Bronchial epithelial cell (primary cell): ENCODE measurements around the gene BEND2. TPM values are rescaled to one million over a fixed set of nuclear protein-coding genes. Genes with fewer than 3 reads are reported as not detected.
A peak's percentile ranks its signal among the peaks of the same experiment; 100 is the strongest.

Experiments used
- DNase-seq: peaks from one replicate; pipeline ENCODE4 v3.0.0-alpha.2; 2010; ENCODE audit warnings: low read depth
- FAIRE-seq: peaks from 2 replicates; lab custom pipeline; 2011; peaks lifted over from hg19 to GRCh38; lab: Jason Lieb, UNC
- H3K27me3 ChIP-seq: 2 replicates; pipeline ENCODE4 v1.5.1; 2011; ENCODE audit warnings: low read length; ENCODE audit not compliant: control insufficient read depth, insufficient read depth
- H3K36me3 ChIP-seq: 2 replicates; pipeline ENCODE4 v1.5.1; 2011; ENCODE audit warnings: low read length; ENCODE audit not compliant: control insufficient read depth, insufficient read depth
- H3K4me3 ChIP-seq: 2 replicates; pipeline ENCODE4 v1.5.1; 2011; ENCODE audit warnings: mild to moderate bottlenecking, low read depth, low read length, control low read depth
- total RNA-seq: library from RNA; depleted of rRNA; stranded (reverse); fragments of >200 nt; gene quantifications from 2 replicates; pipeline ENCODE4 v1.2.1, GENCODE V29; 2014
- TF ChIP-seq, protein P1 (sequence below): IDR thresholded peaks from 2 replicates; pipeline ENCODE4 v1.5.1; 2011; ENCODE audit warnings: mild to moderate bottlenecking, moderate library complexity, low read length, control low read depth, inconsistent platforms; ENCODE audit not compliant: insufficient read depth, severe bottlenecking

BEND2 gene
- total RNA-seq, 1 donor from 2014 or later: not detected

DNA sequence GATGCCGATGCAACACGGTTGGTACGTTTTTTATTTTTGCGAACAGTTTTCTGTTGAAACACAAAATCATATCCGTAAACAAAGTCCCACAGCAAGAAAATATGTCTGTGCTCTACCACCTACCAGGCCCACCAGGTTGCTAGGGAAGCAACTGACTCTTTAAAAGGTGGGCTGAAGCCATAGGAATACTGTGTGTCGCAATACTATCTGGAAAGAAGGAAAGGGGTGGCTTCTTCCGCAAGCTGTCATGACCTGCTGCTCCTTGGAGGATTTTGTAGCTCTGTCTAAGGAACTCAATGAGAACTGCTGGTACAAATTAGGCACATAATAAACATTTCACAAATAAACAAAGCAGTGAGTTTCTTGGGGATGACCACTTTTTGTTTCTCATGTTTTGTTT lies 46.5 kb downstream of the BEND2 start:
- H3K27me3 ChIP-seq: no peaks in the 10 kb centered on the region
- TF ChIP-seq, protein P1, sequence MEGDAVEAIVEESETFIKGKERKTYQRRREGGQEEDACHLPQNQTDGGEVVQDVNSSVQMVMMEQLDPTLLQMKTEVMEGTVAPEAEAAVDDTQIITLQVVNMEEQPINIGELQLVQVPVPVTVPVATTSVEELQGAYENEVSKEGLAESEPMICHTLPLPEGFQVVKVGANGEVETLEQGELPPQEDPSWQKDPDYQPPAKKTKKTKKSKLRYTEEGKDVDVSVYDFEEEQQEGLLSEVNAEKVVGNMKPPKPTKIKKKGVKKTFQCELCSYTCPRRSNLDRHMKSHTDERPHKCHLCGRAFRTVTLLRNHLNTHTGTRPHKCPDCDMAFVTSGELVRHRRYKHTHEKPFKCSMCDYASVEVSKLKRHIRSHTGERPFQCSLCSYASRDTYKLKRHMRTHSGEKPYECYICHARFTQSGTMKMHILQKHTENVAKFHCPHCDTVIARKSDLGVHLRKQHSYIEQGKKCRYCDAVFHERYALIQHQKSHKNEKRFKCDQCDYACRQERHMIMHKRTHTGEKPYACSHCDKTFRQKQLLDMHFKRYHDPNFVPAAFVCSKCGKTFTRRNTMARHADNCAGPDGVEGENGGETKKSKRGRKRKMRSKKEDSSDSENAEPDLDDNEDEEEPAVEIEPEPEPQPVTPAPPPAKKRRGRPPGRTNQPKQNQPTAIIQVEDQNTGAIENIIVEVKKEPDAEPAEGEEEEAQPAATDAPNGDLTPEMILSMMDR: no peak
- H3K4me3 ChIP-seq: no peak overlapping the region
- no peaks in the 10 kb centered on the region for H3K36me3 ChIP-seq
- peak; percentile 18 for FAIRE-seq
- DNase-seq: no peak

DNA sequence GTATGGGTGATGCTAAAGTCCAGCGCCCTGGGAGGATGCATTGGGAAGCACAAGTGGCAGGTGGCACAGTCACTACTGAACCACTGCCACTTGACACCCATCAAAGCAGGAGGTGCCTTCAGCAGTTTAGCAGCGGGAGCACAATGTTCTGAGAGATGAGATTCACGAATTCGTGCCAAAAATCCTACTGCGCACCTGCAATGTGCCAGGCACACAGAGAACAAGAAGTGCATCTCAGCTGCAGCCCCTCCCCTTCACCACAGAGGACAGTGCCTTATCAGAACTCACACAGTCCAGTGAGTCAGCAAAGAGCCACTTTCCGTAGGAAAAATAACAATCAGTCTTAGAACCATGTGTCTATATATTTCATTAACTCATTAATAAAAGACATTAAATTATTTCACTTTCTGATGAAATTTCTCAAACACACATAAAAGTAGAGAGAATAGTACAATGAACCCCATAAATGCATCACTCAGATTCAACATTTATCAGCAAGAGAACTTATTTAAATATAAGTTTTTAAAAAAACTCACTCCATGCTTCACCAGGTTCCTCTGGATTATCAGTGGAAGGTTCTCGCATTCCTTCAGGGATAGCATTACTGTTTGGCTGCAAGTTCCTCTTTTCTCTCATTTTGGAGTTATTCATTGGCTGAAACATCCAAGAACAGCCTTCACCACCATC lies 47.0 kb downstream of the BEND2 start:
- TF ChIP-seq, protein P1: no peak
- FAIRE-seq (no peak), DNase-seq (no peak)
- Histone ChIP-seq H3K27me3 (no peaks in the 10 kb centered on the region), H3K4me3 (no peak overlapping the region), H3K36me3 (no peaks in the 10 kb centered on the region)

DNA sequence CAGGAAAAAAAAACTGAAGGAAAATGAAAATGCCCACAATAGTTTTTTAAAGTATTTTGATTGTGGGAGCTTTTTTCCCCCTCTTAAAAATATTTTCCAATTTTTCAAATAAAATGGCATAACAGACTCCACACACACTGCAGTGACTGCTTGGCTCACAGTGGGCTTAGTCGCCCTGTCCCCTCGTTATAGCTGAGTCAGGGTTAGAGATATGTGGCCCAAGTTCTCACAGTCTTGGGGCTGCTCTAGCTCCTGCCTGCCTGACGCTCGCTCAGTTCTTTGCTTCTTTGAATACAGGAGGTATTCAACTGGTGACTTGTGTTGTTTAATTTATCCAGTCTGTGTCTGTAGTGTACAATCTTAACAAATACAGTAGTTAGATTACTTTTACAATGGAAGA lies 47.7 kb downstream of the BEND2 start:
- Histone ChIP-seq H3K36me3 (no peaks in the 10 kb centered on the region), H3K27me3 (no peaks in the 10 kb centered on the region), H3K4me3 (no peak overlapping the region)
- TF ChIP-seq, protein P1: no peak
- no peak for FAIRE-seq
- DNase-seq: no peak

DNA sequence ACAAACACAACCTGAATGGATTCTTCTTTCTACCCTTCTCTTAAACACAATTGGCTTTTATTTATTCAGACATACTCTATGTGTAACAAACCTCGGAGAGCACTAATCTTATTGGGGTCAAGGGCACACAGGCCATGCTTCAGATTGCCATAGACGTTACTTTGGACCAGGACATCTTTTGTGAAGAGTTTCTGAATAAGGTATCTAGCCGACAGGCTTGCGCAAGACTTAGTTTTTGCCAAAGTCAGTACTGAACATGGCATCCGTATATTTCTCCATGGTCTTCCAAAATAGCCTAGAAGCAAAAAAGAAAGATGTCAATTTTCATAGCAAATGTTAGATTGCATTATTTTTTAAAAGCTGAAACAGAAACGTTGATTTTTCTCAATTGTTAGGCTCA lies 49.8 kb downstream of the BEND2 start:
- TF ChIP-seq, protein P1: no peak
- H3K4me3 ChIP-seq: no peak overlapping the region
- H3K36me3 ChIP-seq: no peaks in the 10 kb centered on the region
- DNase-seq (no peak), FAIRE-seq (no peak)
- H3K27me3 ChIP-seq: no peaks in the 10 kb centered on the region

DNA sequence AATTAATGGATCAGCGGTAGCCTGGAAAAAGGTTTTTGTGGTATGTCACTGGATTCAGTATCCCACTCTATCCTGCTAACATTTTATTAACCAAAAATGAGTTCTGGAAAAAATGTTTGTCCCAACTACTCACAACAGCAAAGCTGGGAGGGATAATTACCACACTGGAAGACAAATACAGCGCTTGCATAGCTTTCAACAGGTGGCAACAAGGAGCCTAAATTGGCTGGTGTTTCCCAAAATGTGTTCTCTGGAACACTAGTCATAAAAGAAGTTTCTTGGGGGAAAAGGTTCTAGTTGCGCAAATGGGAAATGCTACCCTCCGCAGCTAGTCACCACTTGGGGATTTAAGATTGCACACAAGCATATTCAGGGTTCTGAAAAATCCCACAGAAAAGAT lies 54.6 kb downstream of the BEND2 start:
- Histone ChIP-seq H3K27me3 (no peaks in the 10 kb centered on the region), H3K4me3 (no peak overlapping the region), H3K36me3 (no peaks in the 10 kb centered on the region)
- TF ChIP-seq, protein P1: no peak
- DNase-seq: no peak
- FAIRE-seq: no peak

DNA sequence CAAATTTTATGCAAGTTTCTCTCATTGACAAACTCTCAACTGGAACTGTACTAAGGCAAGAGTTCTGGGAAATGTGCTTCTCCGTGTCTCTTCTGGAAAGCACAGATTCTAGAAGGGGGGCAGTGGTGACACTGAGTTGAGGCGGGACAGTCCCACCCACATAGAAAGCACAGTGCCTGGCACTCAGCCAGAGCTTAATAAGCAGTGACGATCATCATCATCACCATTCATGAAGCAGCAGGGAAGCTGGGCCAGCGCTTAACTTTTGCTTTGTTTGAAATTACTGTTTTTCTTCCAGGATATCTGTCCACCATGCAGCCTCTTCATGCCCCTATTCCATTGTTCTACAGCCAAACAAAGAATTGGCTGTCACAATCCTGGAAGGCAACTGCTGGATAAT lies 60.3 kb downstream of the BEND2 start:
- TF ChIP-seq, protein P1: no peak

More for the DNA sequence above, 60.3 kb downstream of the BEND2 start:
- H3K27me3 ChIP-seq: no peaks in the 10 kb centered on the region
- H3K36me3 ChIP-seq: no peaks in the 10 kb centered on the region
- no peak for FAIRE-seq
- DNase-seq: no peak
- H3K4me3 ChIP-seq: no peak overlapping the region
